Muscle of leg (tissue), 16 donors: ENCODE data around the gene EFNB3. TPM values are rescaled to one million over a fixed set of nuclear protein-coding genes. Genes with fewer than 3 reads are reported as not detected.

Experiments
- DNase-seq: peaks from one replicate; pipeline ENCODE4 v3.0.0; 2013
- H3K27ac ChIP-seq: one replicate; pipeline ENCODE4 v1.5.1; 2013; ENCODE audit warnings: mild to moderate bottlenecking, low read length, control low read depth
- H3K27me3 ChIP-seq: one replicate; pipeline ENCODE4 v1.6.1; 2013; ENCODE audit warnings: low read length; ENCODE audit not compliant: control insufficient read depth, insufficient read depth
- H3K36me3 ChIP-seq: one replicate; pipeline ENCODE4 v1.6.1; 2013; ENCODE audit warnings: low read length; ENCODE audit not compliant: control insufficient read depth, insufficient read depth
- H3K4me1 ChIP-seq: one replicate; pipeline ENCODE4 v1.6.1; 2013; ENCODE audit warnings: low read length; ENCODE audit not compliant: control insufficient read depth, insufficient read depth
- H3K4me3 ChIP-seq: one replicate; pipeline ENCODE4 v1.5.1; 2013; ENCODE audit warnings: low read length, control low read depth
- H3K9me3 ChIP-seq: replicated peaks from 2 replicates; pipeline ENCODE4 v1.6.1; 2013; ENCODE audit warnings: low read depth, low read length; ENCODE audit not compliant: control insufficient read depth
- WGBS: methylation state at CpG from one replicate; pipeline ENCODE4 v1.1.5; 2013; ENCODE audit warnings: missing lambda C conversion rate; ENCODE audit not compliant: insufficient coverage; 5-methylcytosine and 5-hydroxymethylcytosine counted together
- long read RNA-seq, 11 donors: transcript quantifications; one replicate each; lab custom pipeline, GENCODE V29; 2026
- polyA plus RNA-seq, 8 donors: library from polyadenylated mRNA; unstranded; fragments of 120-200 nt; gene quantifications; one replicate each; pipeline versions ENCODE4 v1.2.1 to v1.2.3, GENCODE V29; 2013; ENCODE audit warnings: inconsistent platforms in 1 of 8, low replicate concordance in 1 of 8; ENCODE audit not compliant: insufficient read length in 8 of 8, insufficient read depth in 1 of 8
- total RNA-seq: library from RNA; stranded (reverse); fragments of 120-200 nt; gene quantifications from one replicate; pipeline ENCODE4 v1.2.4, GENCODE V29; 2013

Gene EFNB3
- total RNA-seq (3.6 TPM), polyA plus RNA-seq (10 to 100 TPM in 1 of 8 donors, 1 to 10 TPM in 7; 4.0 to 11.6 (median 7.0) TPM)
- long read RNA-seq, donor 1: 0 reads
- long read RNA-seq, donor 2: 0 reads
- long read RNA-seq, donor 3, partial matches to known transcripts: 0 of 1 reads
- long read RNA-seq, donor 3, other reads (novel, unspliced or antisense): 0 of 1 reads
- long read RNA-seq, donor 4, partial matches to known transcripts: 0 of 1 reads
- long read RNA-seq, donor 4, other reads (novel, unspliced or antisense): 0 of 1 reads
- long read RNA-seq, donor 5, partial matches to known transcripts: 0 of 3 reads
- long read RNA-seq, donor 5, other reads (novel, unspliced or antisense): 0 of 3 reads
- long read RNA-seq, donor 6, partial matches to known transcripts: 0 of 1 reads
- long read RNA-seq, donor 6, other reads (novel, unspliced or antisense): 0 of 1 reads
- long read RNA-seq, donor 7, partial matches to known transcripts: 0 of 2 reads
- long read RNA-seq, donor 7, other reads (novel, unspliced or antisense): 0 of 2 reads
- long read RNA-seq, donor 8: 0 reads
- long read RNA-seq, donor 9: 0 reads
- long read RNA-seq, donor 10, partial matches to known transcripts: 11 of 12 reads
- long read RNA-seq, donor 10, other reads (novel, unspliced or antisense): 0 of 12 reads
- long read RNA-seq, donor 11: 0 reads

GRCh38 chr17:7704601-7705268 is at the start of gene EFNB3:
TSS of gene EFNB3 (plus strand) at chr17:7705202. CDS start at chr17:7705599, 397 bp downstream.
- Histone ChIP-seq H3K4me1 (peaks cover 32% of the 10 kb centered on the region), H3K9me3 (no peaks in the 10 kb centered on the region), H3K4me3 (peak within 1 kb of the TSS; percentile 44), H3K27me3 (peaks cover 45% of the 10 kb centered on the region), H3K27ac (no peak within 1 kb of the TSS), H3K36me3 (peaks cover 24% of the 10 kb centered on the region)
- under 1% methylated on average over 30 of the region's 45 CpGs for WGBS
- peak; percentile 75 for DNase-seq

GRCh38 chr17:7655541-7655840 is 49.5 kb upstream of the EFNB3 start:
- H3K27ac ChIP-seq: no peak overlapping the region
- H3K4me1 ChIP-seq: peaks cover 22% of the 10 kb centered on the region
- DNase-seq: no peak
- no peak overlapping the region for H3K4me3 ChIP-seq
- peaks cover 14% of the 10 kb centered on the region for H3K36me3 ChIP-seq
- H3K9me3 ChIP-seq: no peaks in the 10 kb centered on the region
- WGBS: 90% methylated on average over 12 of the region's 17 CpGs
- peaks cover 16% of the 10 kb centered on the region for H3K27me3 ChIP-seq

GRCh38 chr17:7656958-7657609 is 47.9 kb upstream of the EFNB3 start:
- H3K4me3 ChIP-seq: no peak overlapping the region
- peaks cover 8% of the 10 kb centered on the region for H3K27me3 ChIP-seq
- peak; percentile 61 for DNase-seq
- WGBS: 22% methylated on average over 10 of the region's 10 CpGs
- H3K36me3 ChIP-seq: peaks cover 14% of the 10 kb centered on the region
- peaks cover 13% of the 10 kb centered on the region for H3K4me1 ChIP-seq
- H3K9me3 ChIP-seq: no peaks in the 10 kb centered on the region
- peak overlapping the region; percentile 6 for H3K27ac ChIP-seq

- 27% methylated on average over 3 of the region's 10 CpGs for WGBS
Observed at GRCh38 chr17:7667656-7668406, 37.2 kb upstream of the EFNB3 start.

GRCh38 chr17:7668482-7668881 is 36.5 kb upstream of the EFNB3 start:
- no peak overlapping the region for H3K4me3 ChIP-seq
- peaks cover 4% of the 10 kb centered on the region for H3K9me3 ChIP-seq
- H3K27me3 ChIP-seq: no peaks in the 10 kb centered on the region
- H3K4me1 ChIP-seq: no peaks in the 10 kb centered on the region
- H3K27ac ChIP-seq: no peak overlapping the region
- no peak for DNase-seq
- WGBS: 43% methylated on average over 1 of the region's 7 CpGs
- peaks cover 62% of the 10 kb centered on the region for H3K36me3 ChIP-seq

More at GRCh38 chr17:7667656-7668406, 37.2 kb upstream of the EFNB3 start:
- H3K4me3 ChIP-seq: no peak overlapping the region
- H3K36me3 ChIP-seq: peaks cover 56% of the 10 kb centered on the region
- no peaks in the 10 kb centered on the region for H3K4me1 ChIP-seq
- DNase-seq: no peak
- no peak overlapping the region for H3K27ac ChIP-seq
- H3K9me3 ChIP-seq: no peaks in the 10 kb centered on the region
- no peaks in the 10 kb centered on the region for H3K27me3 ChIP-seq

GRCh38 chr17:7673239-7673638 is 31.8 kb upstream of the EFNB3 start:
- H3K4me3 ChIP-seq: no peak overlapping the region
- no peaks in the 10 kb centered on the region for H3K4me1 ChIP-seq
- peaks cover 9% of the 10 kb centered on the region for H3K9me3 ChIP-seq
- no peaks in the 10 kb centered on the region for H3K27me3 ChIP-seq
- peaks cover 74% of the 10 kb centered on the region for H3K36me3 ChIP-seq
- DNase-seq: no peak
- WGBS: 91% methylated on average over 1 of the region's 2 CpGs
- no peak overlapping the region for H3K27ac ChIP-seq

- 96% methylated on average over 12 of the region's 14 CpGs for WGBS
Observed at GRCh38 chr17:7674934-7675333, 30.1 kb upstream of the EFNB3 start.

GRCh38 chr17:7676533-7676932 is 28.5 kb upstream of the EFNB3 start:
- H3K4me3 ChIP-seq: no peak overlapping the region
- H3K36me3 ChIP-seq: peaks cover 44% of the 10 kb centered on the region
- H3K4me1 ChIP-seq: no peaks in the 10 kb centered on the region
- H3K27ac ChIP-seq: no peak overlapping the region
- no peak for DNase-seq
- peaks cover 9% of the 10 kb centered on the region for H3K9me3 ChIP-seq
- H3K27me3 ChIP-seq: no peaks in the 10 kb centered on the region
- 75% methylated on average over 4 of the region's 5 CpGs for WGBS

More at GRCh38 chr17:7674934-7675333, 30.1 kb upstream of the EFNB3 start:
- Histone ChIP-seq H3K9me3 (peaks cover 9% of the 10 kb centered on the region), H3K27me3 (no peaks in the 10 kb centered on the region), H3K36me3 (peaks cover 57% of the 10 kb centered on the region), H3K4me1 (no peaks in the 10 kb centered on the region), H3K4me3 (no peak overlapping the region), H3K27ac (no peak overlapping the region)
- no peak for DNase-seq

- H3K4me1 ChIP-seq: no peaks in the 10 kb centered on the region
- DNase-seq: no peak
- no peak overlapping the region for H3K27ac ChIP-seq
- H3K27me3 ChIP-seq: no peaks in the 10 kb centered on the region
- H3K9me3 ChIP-seq: peaks cover 9% of the 10 kb centered on the region
- no peak overlapping the region for H3K4me3 ChIP-seq
- WGBS: 60% methylated on average over 6 of the region's 10 CpGs
- peaks cover 36% of the 10 kb centered on the region for H3K36me3 ChIP-seq
Observed at GRCh38 chr17:7677388-7678067, 27.5 kb upstream of the EFNB3 start.
